Activated T-helper 2 cell treated with anti-CD3 and anti-CD28 coated beads, Interferon-gamma antibody, Interleukin-2, Interleukin-4, amounts not matched to agents 10 μg/mL and 5 μg/mL and 100 μg/mL, durations not matched to agents 14 hours and 24 hours and 36 hours (primary cell): ENCODE measurements around the gene ABCC3. TPM values are rescaled to one million over a fixed set of nuclear protein-coding genes. Genes with fewer than 3 reads are reported as not detected.

Source experiments
- DNase-seq: peaks from one replicate; pipeline ENCODE4 v3.0.0; 2021; ENCODE audit warnings: low spot score
- H3K27ac Mint-ChIP-seq: one replicate; pipeline ENCODE4 v1.8.0; 2021; ENCODE audit warnings: mixed read lengths
- H3K27me3 Mint-ChIP-seq: one replicate; pipeline ENCODE4 v1.8.0; 2021; ENCODE audit warnings: low read depth, mixed read lengths
- H3K36me3 Mint-ChIP-seq: one replicate; pipeline ENCODE4 v1.8.0; 2021; ENCODE audit warnings: low read depth, mixed read lengths
- H3K4me1 Mint-ChIP-seq: one replicate; pipeline ENCODE4 v1.8.0; 2021; ENCODE audit warnings: low read depth, mixed read lengths
- H3K4me3 Mint-ChIP-seq: one replicate; pipeline ENCODE4 v1.8.0; 2021; ENCODE audit warnings: low read depth, mild to moderate bottlenecking, moderate library complexity, mixed read lengths
- H3K9me3 Mint-ChIP-seq: one replicate; pipeline ENCODE4 v1.8.0; 2021; ENCODE audit warnings: mixed read lengths
- intact Hi-C: fragments of 100-400 bp; cut with micrococcal nuclease; formaldehyde crosslinking; loops from one replicate; pipeline ENCODE4 v1.15.1; 2023
- total RNA-seq: library from RNA; stranded (reverse); gene quantifications from 2 replicates; pipeline ENCODE4 v1.2.3, GENCODE V29; 2022

Gene ABCC3
- total RNA-seq, 1 donor from 2014 or later, result not detected

GRCh38 chr17:50596191-50597037 is 38.3 kb upstream of the ABCC3 start:
- Mint-ChIP-seq H3K4me3 (no peak overlapping the region), H3K4me1 (no peaks in the 10 kb centered on the region), H3K27me3 (no peaks in the 10 kb centered on the region), H3K36me3 (no peaks in the 10 kb centered on the region), H3K9me3 (no peaks in the 10 kb centered on the region), H3K27ac (no peak overlapping the region)
- DNase-seq, result no peak
- intact Hi-C loops, result no loop called here

- intact Hi-C loops, result no loop called here
- no peak for DNase-seq
These were observed 36.2 kb upstream of the ABCC3 start for GRCh38 chr17:50598487-50598886.

GRCh38 chr17:50599606-50600005 is 35.1 kb upstream of the ABCC3 start:
- no peak overlapping the region for H3K4me3 Mint-ChIP-seq
- no peaks in the 10 kb centered on the region for H3K9me3 Mint-ChIP-seq
- H3K36me3 Mint-ChIP-seq, result no peaks in the 10 kb centered on the region
- no peak for DNase-seq
- no peak overlapping the region for H3K27ac Mint-ChIP-seq
- H3K27me3 Mint-ChIP-seq, result peaks cover 1% of the 10 kb centered on the region
- no peaks in the 10 kb centered on the region for H3K4me1 Mint-ChIP-seq
- intact Hi-C loops, result no loop called here

More at GRCh38 chr17:50598487-50598886, 36.2 kb upstream of the ABCC3 start:
- H3K36me3 Mint-ChIP-seq, result no peaks in the 10 kb centered on the region
- H3K9me3 Mint-ChIP-seq, result no peaks in the 10 kb centered on the region
- H3K4me1 Mint-ChIP-seq, result no peaks in the 10 kb centered on the region
- no peak overlapping the region for H3K4me3 Mint-ChIP-seq
- peaks cover 1% of the 10 kb centered on the region for H3K27me3 Mint-ChIP-seq
- H3K27ac Mint-ChIP-seq, result no peak overlapping the region

GRCh38 chr17:50601823-50602375 is 32.8 kb upstream of the ABCC3 start:
- intact Hi-C loops, result no loop called here
- Mint-ChIP-seq H3K4me1 (no peaks in the 10 kb centered on the region), H3K27me3 (peaks cover 11% of the 10 kb centered on the region), H3K36me3 (no peaks in the 10 kb centered on the region), H3K4me3 (no peak overlapping the region), H3K27ac (no peak overlapping the region), H3K9me3 (no peaks in the 10 kb centered on the region)
- DNase-seq, result no peak

GRCh38 chr17:50602836-50603235 is 31.8 kb upstream of the ABCC3 start:
- Mint-ChIP-seq H3K36me3 (no peaks in the 10 kb centered on the region), H3K27ac (no peak overlapping the region), H3K9me3 (no peaks in the 10 kb centered on the region), H3K4me1 (no peaks in the 10 kb centered on the region), H3K27me3 (peaks cover 11% of the 10 kb centered on the region), H3K4me3 (no peak overlapping the region)
- no peak for DNase-seq
- intact Hi-C loops, result no loop called here

GRCh38 chr17:50603340-50603739 is 31.3 kb upstream of the ABCC3 start:
- Mint-ChIP-seq H3K36me3 (no peaks in the 10 kb centered on the region), H3K4me1 (no peaks in the 10 kb centered on the region), H3K27ac (no peak overlapping the region), H3K9me3 (no peaks in the 10 kb centered on the region), H3K4me3 (no peak overlapping the region), H3K27me3 (peaks cover 11% of the 10 kb centered on the region)
- intact Hi-C loops, result no loop called here
- no peak for DNase-seq

- Mint-ChIP-seq H3K27ac (no peak overlapping the region), H3K9me3 (no peaks in the 10 kb centered on the region), H3K4me3 (no peak overlapping the region), H3K27me3 (peaks cover 11% of the 10 kb centered on the region), H3K4me1 (no peaks in the 10 kb centered on the region), H3K36me3 (no peaks in the 10 kb centered on the region)
- no peak for DNase-seq
- intact Hi-C loops, result no loop called here
These were observed 30.2 kb upstream of the ABCC3 start for GRCh38 chr17:50604513-50604912.

GRCh38 chr17:50605429-50605828 is 29.3 kb upstream of the ABCC3 start:
- Mint-ChIP-seq H3K9me3 (no peaks in the 10 kb centered on the region), H3K27me3 (peaks cover 11% of the 10 kb centered on the region), H3K36me3 (no peaks in the 10 kb centered on the region), H3K4me1 (no peaks in the 10 kb centered on the region), H3K4me3 (no peak overlapping the region), H3K27ac (no peak overlapping the region)
- DNase-seq, result no peak
- intact Hi-C loops, result no loop called here

- no peaks in the 10 kb centered on the region for H3K4me1 Mint-ChIP-seq
- intact Hi-C loops, result no loop called here
- no peak overlapping the region for H3K4me3 Mint-ChIP-seq
- no peak overlapping the region for H3K27ac Mint-ChIP-seq
- no peak for DNase-seq
- no peaks in the 10 kb centered on the region for H3K36me3 Mint-ChIP-seq
- H3K27me3 Mint-ChIP-seq, result peaks cover 10% of the 10 kb centered on the region
- no peaks in the 10 kb centered on the region for H3K9me3 Mint-ChIP-seq
These were observed 27.0 kb upstream of the ABCC3 start for GRCh38 chr17:50607522-50608175.

GRCh38 chr17:50608700-50609379 is 25.8 kb upstream of the ABCC3 start:
- H3K9me3 Mint-ChIP-seq, result no peaks in the 10 kb centered on the region
- no peaks in the 10 kb centered on the region for H3K4me1 Mint-ChIP-seq
- no peak for DNase-seq
- H3K27ac Mint-ChIP-seq, result no peak overlapping the region
- H3K4me3 Mint-ChIP-seq, result no peak overlapping the region
- peaks cover 10% of the 10 kb centered on the region for H3K27me3 Mint-ChIP-seq
- intact Hi-C loops, result no loop called here
- no peaks in the 10 kb centered on the region for H3K36me3 Mint-ChIP-seq

GRCh38 chr17:50609380-50610074 is 25.2 kb upstream of the ABCC3 start:
- intact Hi-C loops, result no loop called here
- DNase-seq, result no peak
- H3K27ac Mint-ChIP-seq, result no peak overlapping the region
- H3K36me3 Mint-ChIP-seq, result no peaks in the 10 kb centered on the region
- no peaks in the 10 kb centered on the region for H3K9me3 Mint-ChIP-seq
- peaks cover 13% of the 10 kb centered on the region for H3K27me3 Mint-ChIP-seq
- H3K4me1 Mint-ChIP-seq, result peaks cover 3% of the 10 kb centered on the region
- no peak overlapping the region for H3K4me3 Mint-ChIP-seq

GRCh38 chr17:50611634-50612033 is 23.0 kb upstream of the ABCC3 start:
- Mint-ChIP-seq H3K27me3 (peaks cover 6% of the 10 kb centered on the region), H3K4me3 (no peak overlapping the region), H3K27ac (no peak overlapping the region), H3K9me3 (no peaks in the 10 kb centered on the region), H3K36me3 (no peaks in the 10 kb centered on the region), H3K4me1 (peaks cover 3% of the 10 kb centered on the region)
- intact Hi-C loops, result no loop called here
- no peak for DNase-seq
